Duodenal mucosa (tissue), 2 donors: ENCODE data around the gene RNASEH1.
"Not testable (repeated sequence)": the region's sequence is repeated elsewhere in the genome, so short reads cannot be mapped to it uniquely, and the experiment has no call there.

ENCODE experiments used
- H3K27ac ChIP-seq: one replicate; pipeline ENCODE4 v1.7.0; 2013; ENCODE audit warnings: low read depth, low read length
- H3K27me3 ChIP-seq, 2 donors: one replicate each; pipeline ENCODE4 v1.7.0; 2013; ENCODE audit warnings: low read length in 2 of 2, control low read depth in 1 of 2; ENCODE audit not compliant: insufficient read depth in 2 of 2, control insufficient read depth in 1 of 2
- H3K36me3 ChIP-seq, 2 donors: one replicate each; pipeline ENCODE4 v1.7.0; 2013; ENCODE audit warnings: low read length in 2 of 2, control low read depth in 1 of 2; ENCODE audit not compliant: insufficient read depth in 2 of 2, control insufficient read depth in 1 of 2
- H3K4me1 ChIP-seq, 2 donors: one replicate each; pipeline ENCODE4 v1.7.0; 2013; ENCODE audit warnings: low read length in 2 of 2, control low read depth in 1 of 2; ENCODE audit not compliant: insufficient read depth in 2 of 2, control insufficient read depth in 1 of 2
- H3K4me3 ChIP-seq, 2 donors: one replicate each; pipeline ENCODE4 v1.7.0; 2013; ENCODE audit warnings: low read length in 2 of 2, low read depth in 1 of 2
- H3K9ac ChIP-seq, 2 donors: one replicate each; pipeline ENCODE4 v1.7.0; 2013; ENCODE audit warnings: low read length in 2 of 2, low read depth in 1 of 2
- H3K9me3 ChIP-seq, 2 donors: one replicate each; pipeline ENCODE4 v1.7.0; 2013; ENCODE audit warnings: low read length in 2 of 2, control low read depth in 1 of 2; ENCODE audit not compliant: control insufficient read depth in 1 of 2

The RNASEH1 gene

DNA sequence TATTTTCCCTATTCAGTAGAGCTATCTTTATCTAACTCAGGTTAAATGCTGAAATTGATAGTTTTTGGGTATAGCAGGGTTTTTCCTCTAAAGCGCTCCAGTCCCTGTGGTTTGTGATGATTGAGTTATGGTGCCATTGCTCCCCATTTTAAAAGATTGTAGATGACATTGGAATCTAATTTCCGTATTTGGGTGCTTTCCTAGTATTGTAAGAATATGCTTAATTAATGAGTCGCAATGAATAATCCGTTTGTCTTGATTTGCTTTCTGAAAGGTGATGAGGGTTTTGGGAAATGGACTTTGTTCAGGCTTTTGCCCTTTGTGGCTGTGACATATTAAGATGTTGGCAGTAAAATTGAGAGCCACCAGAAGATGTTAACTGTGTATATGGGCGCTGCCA, 20.9 kb upstream of the RNASEH1 start:
- H3K27me3 ChIP-seq, result no peaks in the 10 kb centered on the region
- H3K9ac ChIP-seq, result no peak overlapping the region
- peaks cover 46 to 61% of the 10 kb centered on the region in 2 donors for H3K36me3 ChIP-seq
- H3K9me3 ChIP-seq, result no peaks in the 10 kb centered on the region
- peaks cover 29 to 32% of the 10 kb centered on the region in 2 donors for H3K4me1 ChIP-seq
- no peak overlapping the region for H3K27ac ChIP-seq
- peak overlapping the region; percentile 3 to 7 for H3K4me3 ChIP-seq

DNA sequence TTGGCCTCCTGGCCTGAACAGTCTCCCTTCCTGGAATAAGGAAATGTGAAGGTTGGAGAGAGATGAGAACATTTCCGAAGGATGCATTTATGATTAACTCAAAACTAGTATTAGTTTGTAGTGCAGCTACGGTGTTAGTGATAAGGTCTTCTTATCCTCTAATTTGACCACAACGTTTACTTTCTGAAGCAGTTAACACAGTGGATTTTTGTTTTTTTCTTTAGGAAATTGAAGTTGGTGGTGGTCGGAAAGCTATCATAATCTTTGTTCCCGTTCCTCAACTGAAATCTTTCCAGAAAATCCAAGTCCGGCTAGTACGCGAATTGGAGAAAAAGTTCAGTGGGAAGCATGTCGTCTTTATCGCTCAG, 18.1 kb upstream of the RNASEH1 start:
- peaks cover 37 to 46% of the 10 kb centered on the region in 2 donors for H3K36me3 ChIP-seq
- peaks cover 29 to 32% of the 10 kb centered on the region in 2 donors for H3K4me1 ChIP-seq
- H3K27me3 ChIP-seq, H3K9me3 ChIP-seq: not testable (repeated sequence)
- H3K9ac ChIP-seq, result peak overlapping the region; percentile 93 to 95
- peak overlapping the region; percentile 71 for H3K27ac ChIP-seq
- peak overlapping the region; percentile 89 to 95 for H3K4me3 ChIP-seq

DNA sequence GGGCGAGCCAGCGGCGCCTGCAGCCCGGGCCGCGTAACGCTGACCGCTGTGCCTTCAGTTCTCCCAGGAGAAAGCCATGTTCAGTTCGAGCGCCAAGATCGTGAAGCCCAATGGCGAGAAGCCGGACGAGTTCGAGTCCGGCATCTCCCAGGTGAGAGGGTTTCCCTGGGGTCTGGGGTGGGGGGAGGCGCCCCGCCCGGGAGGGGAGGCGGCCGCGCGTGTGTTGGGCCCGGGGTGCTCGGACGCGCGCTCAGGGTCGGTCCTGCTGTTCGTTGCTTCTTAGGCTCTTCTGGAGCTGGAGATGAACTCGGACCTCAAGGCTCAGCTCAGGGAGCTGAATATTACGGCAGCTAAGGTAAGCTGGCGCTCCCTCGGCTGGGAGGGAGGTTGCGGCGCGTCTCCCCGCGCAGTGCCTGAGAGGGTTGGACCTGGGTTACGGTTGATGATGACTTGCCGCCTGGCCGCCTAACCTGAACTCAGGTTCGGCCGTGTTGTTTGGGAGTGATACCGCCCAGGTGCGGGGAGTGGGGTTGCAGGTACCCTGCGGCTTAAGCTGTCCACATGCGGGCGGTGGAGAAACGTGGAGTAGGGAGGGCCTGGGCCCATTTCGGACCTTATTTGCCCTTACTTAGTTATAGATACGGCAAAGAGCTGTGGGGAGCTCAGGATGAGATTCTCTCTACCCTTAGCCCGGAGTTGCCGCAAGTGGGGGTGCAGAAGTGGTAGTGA, 17.6 kb upstream of the RNASEH1 start:
- no peaks in the 10 kb centered on the region for H3K27me3 ChIP-seq
- peaks cover 29 to 32% of the 10 kb centered on the region in 2 donors for H3K4me1 ChIP-seq
- H3K4me3 ChIP-seq, result peak overlapping the region; percentile 89 to 95
- H3K27ac ChIP-seq, result peak overlapping the region; percentile 71
- no peaks in the 10 kb centered on the region for H3K9me3 ChIP-seq
- H3K9ac ChIP-seq, result peak overlapping the region; percentile 93 to 95
- peaks cover 33 to 40% of the 10 kb centered on the region in 2 donors for H3K36me3 ChIP-seq

- Histone ChIP-seq H3K4me3 (peak overlapping the region in 1 of 2 donors; percentile 95), H3K27me3 (no peaks in the 10 kb centered on the region), H3K27ac (no peak overlapping the region), H3K36me3 (peaks cover 18 to 25% of the 10 kb centered on the region in 2 donors), H3K9ac (no peak overlapping the region), H3K9me3 (no peaks in the 10 kb centered on the region), H3K4me1 (peaks cover 27 to 29% of the 10 kb centered on the region in 2 donors)
Measured at GRCh38 chr2:3574155-3574554, 16.0 kb upstream of the RNASEH1 start.

DNA sequence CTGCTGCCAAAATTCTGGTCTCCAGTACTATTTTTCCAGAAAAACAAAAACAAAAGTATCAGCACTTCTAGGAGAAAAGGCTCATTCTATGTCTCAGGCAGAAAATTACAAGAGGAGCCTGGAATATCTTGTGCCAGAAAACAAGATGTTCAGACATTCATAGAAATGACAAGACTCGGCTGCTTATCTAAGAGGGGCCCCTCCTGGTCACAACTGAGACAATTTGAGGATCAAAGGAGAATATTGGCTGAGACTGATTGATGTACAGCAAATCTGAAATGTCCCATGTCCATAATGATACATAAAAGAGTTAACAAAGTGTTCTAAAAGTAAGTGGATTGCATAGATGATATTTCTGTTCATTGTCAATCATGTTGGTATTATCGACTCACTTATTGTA, 14.5 kb upstream of the RNASEH1 start:
- Histone ChIP-seq H3K9ac (no peak overlapping the region), H3K36me3 (peaks cover 3 to 9% of the 10 kb centered on the region in 2 donors), H3K27ac (no peak overlapping the region), H3K9me3 (no peaks in the 10 kb centered on the region), H3K27me3 (no peaks in the 10 kb centered on the region), H3K4me1 (peaks cover 12 to 19% of the 10 kb centered on the region in 2 donors), H3K4me3 (no peak overlapping the region)

- Histone ChIP-seq H3K9ac (no peak overlapping the region), H3K9me3 (no peaks in the 10 kb centered on the region), H3K36me3 (no peaks in the 10 kb centered on the region), H3K4me1 (peaks cover 4 to 6% of the 10 kb centered on the region in 2 donors), H3K4me3 (no peak overlapping the region), H3K27me3 (no peaks in the 10 kb centered on the region), H3K27ac (no peak overlapping the region)
Measured at GRCh38 chr2:3571284-3571683, 13.2 kb upstream of the RNASEH1 start.

GRCh38 chr2:3569656-3570055, 11.5 kb upstream of the RNASEH1 start:
- not testable (repeated sequence) for H3K9me3 ChIP-seq, H3K4me1 ChIP-seq, H3K4me3 ChIP-seq, H3K36me3 ChIP-seq, H3K27ac ChIP-seq, H3K9ac ChIP-seq, H3K27me3 ChIP-seq

- H3K4me1 ChIP-seq, result no peaks in the 10 kb centered on the region
- H3K9me3 ChIP-seq, result no peaks in the 10 kb centered on the region
- H3K9ac ChIP-seq, result no peak overlapping the region
- H3K27ac ChIP-seq, result no peak overlapping the region
- H3K36me3 ChIP-seq, result no peaks in the 10 kb centered on the region
- H3K4me3 ChIP-seq, result no peak overlapping the region
- H3K27me3 ChIP-seq, result no peaks in the 10 kb centered on the region
Measured at GRCh38 chr2:3566806-3567205, 8.7 kb upstream of the RNASEH1 start.

- H3K36me3 ChIP-seq, result no peaks in the 10 kb centered on the region
- H3K9ac ChIP-seq, result no peak overlapping the region
- H3K27ac ChIP-seq, result no peak overlapping the region
- H3K27me3 ChIP-seq, result no peaks in the 10 kb centered on the region
- no peaks in the 10 kb centered on the region for H3K4me1 ChIP-seq
- H3K4me3 ChIP-seq, result no peak overlapping the region
- H3K9me3 ChIP-seq, result no peaks in the 10 kb centered on the region
Measured at GRCh38 chr2:3565117-3565516, 7.0 kb upstream of the RNASEH1 start.

DNA sequence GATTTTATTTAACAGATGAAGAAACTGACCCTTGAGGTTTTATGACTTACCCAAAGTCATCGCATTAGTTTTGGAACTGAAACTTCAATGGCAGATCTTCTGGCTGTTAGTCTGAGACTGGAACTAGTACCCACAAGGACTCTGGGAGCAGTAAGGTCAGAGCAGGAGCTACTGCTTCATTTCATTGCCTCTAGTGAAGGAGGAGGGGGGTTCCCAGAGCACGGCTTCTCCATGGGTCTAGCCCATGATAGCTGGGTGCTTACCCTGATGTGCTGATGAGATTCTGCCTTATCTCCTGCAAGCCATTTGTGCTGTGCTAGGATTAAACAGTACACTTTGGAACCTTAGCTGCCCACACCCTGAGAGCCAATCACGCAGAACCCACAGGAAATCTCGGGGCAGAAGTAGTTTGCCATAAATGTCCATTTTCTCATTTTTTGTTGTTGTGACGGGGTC, 5.4 kb upstream of the RNASEH1 start:
- Histone ChIP-seq H3K27ac (no peak overlapping the region), H3K36me3 (no peaks in the 10 kb centered on the region), H3K4me1 (peaks cover 0 to 6% of the 10 kb centered on the region in 2 donors), H3K27me3 (no peaks in the 10 kb centered on the region), H3K9me3 (no peaks in the 10 kb centered on the region), H3K9ac (no peak overlapping the region), H3K4me3 (no peak overlapping the region)
